ENCODE results near the gene MRPL53. TPM values are rescaled to one million over a fixed set of nuclear protein-coding genes. Genes with fewer than 3 reads are reported as not detected.

The MRPL53 gene
- total and polyA plus RNA-seq, 2 of the 13 experiments (the other 11 are each of a cell fraction or from before 2014, with no cell fraction given) = 34.3 to 51.9 TPM

DNA sequence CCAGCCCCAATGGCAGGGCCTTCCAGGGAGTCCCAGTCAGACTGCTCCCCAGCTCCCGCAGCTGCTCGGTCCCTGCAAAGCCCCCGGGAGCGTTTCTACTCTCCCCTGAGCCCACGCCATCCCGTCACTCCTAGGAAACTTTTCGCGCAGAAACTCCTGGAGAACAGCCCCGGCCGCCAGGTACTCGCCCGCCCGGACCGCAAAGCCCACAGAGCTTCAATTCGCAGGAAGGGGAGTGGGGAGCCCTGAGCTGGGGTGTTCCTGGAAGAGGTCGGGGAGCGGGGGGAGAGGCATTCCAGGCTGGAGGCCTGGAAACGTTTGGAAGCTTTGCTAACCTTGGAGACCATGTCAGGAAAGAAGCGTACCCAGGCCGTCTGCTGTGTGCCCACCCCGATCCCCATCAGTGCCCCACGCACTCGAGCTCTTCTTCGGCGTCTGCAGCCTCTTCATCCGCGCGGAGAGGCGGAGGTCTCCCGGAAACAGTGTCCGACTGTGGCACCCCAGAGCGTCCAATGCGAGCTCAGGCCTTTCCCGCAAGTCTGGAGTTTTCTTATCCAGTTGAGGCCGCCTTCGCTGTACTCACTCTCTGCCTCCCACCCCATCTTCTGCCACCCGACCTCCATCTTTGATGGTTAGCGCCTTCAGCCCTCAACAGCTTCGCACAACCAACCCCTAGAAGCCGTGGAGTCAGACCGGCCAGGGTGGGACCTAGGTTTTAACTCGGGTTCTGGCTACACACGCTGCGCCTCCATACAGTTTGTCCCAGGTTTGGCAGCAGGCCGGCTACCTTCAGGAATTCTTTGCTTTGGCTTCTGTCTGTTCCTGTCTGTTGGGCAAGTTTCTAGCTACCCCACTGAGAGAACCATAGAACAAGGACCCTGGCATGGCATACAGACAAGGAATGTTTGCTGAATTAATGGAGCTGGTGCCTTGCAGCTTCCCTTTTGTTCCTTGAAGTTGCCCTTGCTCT lies 31.3 kb upstream of the MRPL53 start (continued):
- TF ChIP-seq UBTF (CRISPR knock-in tag; IDR thresholded peaks at IDR 0.05) (no peak), DR1 (CRISPR knock-in tag; IDR thresholded peaks at IDR 0.05) (peak; percentile 18; the same call in 1 of the 2 replicates), POGZ (CRISPR knock-in tag; IDR thresholded peaks at IDR 0.05) (no peak), ZNF24 (IDR thresholded peaks at IDR 0.05) (no peak), NBN (conservative IDR thresholded peaks at IDR 0.05) (no peak), TEAD2 (CRISPR knock-in tag; IDR thresholded peaks at IDR 0.05) (no peak), ZFP41 (CRISPR knock-in tag; IDR thresholded peaks at IDR 0.05; ENCODE audit: borderline replicate concordance) (no peak), ZNF441 (CRISPR knock-in tag; IDR thresholded peaks at IDR 0.05; ENCODE audit: borderline replicate concordance) (0 out of 2 replicates have a peak, but pooled peaks have one; percentile 27), FOXA1 (IDR thresholded peaks at IDR 0.05) (no peak), FOXA1 (CRISPR knock-in tag; IDR thresholded peaks at IDR 0.05) (no peak), ARHGAP35 (CRISPR knock-in tag; IDR thresholded peaks at IDR 0.05; ENCODE audit: borderline replicate concordance) (no peak), KDM3A (CRISPR knock-in tag; IDR thresholded peaks at IDR 0.05; ENCODE audit: low read depth) (no peak), GPBP1L1 (CRISPR knock-in tag; IDR thresholded peaks at IDR 0.05) (no peak), SP2 (CRISPR knock-in tag; IDR thresholded peaks at IDR 0.05) (no peak), ZFY (CRISPR knock-in tag; IDR thresholded peaks at IDR 0.05) (peak; percentile 5; the same call in 1 of the 2 replicates), STAT5B (CRISPR knock-in tag; IDR thresholded peaks at IDR 0.05) (no peak), ZNF101 (CRISPR knock-in tag; IDR thresholded peaks at IDR 0.05; ENCODE audit: borderline replicate concordance, low read depth) (no peak), ZNF501 (CRISPR knock-in tag; IDR thresholded peaks at IDR 0.05) (no peak), NFE2L1 (CRISPR knock-in tag; IDR thresholded peaks at IDR 0.05; ENCODE audit: borderline replicate concordance) (no peak), NRL (CRISPR knock-in tag; IDR thresholded peaks at IDR 0.05; ENCODE audit: borderline replicate concordance) (no peak)
- TF ChIP-seq, protein P1, sequence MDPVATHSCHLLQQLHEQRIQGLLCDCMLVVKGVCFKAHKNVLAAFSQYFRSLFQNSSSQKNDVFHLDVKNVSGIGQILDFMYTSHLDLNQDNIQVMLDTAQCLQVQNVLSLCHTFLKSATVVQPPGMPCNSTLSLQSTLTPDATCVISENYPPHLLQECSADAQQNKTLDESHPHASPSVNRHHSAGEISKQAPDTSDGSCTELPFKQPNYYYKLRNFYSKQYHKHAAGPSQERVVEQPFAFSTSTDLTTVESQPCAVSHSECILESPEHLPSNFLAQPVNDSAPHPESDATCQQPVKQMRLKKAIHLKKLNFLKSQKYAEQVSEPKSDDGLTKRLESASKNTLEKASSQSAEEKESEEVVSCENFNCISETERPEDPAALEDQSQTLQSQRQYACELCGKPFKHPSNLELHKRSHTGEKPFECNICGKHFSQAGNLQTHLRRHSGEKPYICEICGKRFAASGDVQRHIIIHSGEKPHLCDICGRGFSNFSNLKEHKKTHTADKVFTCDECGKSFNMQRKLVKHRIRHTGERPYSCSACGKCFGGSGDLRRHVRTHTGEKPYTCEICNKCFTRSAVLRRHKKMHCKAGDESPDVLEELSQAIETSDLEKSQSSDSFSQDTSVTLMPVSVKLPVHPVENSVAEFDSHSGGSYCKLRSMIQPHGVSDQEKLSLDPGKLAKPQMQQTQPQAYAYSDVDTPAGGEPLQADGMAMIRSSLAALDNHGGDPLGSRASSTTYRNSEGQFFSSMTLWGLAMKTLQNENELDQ (CRISPR knock-in tag; IDR thresholded peaks at IDR 0.05; ENCODE audit: borderline replicate concordance) = no peak
- TF ChIP-seq, protein P2, sequence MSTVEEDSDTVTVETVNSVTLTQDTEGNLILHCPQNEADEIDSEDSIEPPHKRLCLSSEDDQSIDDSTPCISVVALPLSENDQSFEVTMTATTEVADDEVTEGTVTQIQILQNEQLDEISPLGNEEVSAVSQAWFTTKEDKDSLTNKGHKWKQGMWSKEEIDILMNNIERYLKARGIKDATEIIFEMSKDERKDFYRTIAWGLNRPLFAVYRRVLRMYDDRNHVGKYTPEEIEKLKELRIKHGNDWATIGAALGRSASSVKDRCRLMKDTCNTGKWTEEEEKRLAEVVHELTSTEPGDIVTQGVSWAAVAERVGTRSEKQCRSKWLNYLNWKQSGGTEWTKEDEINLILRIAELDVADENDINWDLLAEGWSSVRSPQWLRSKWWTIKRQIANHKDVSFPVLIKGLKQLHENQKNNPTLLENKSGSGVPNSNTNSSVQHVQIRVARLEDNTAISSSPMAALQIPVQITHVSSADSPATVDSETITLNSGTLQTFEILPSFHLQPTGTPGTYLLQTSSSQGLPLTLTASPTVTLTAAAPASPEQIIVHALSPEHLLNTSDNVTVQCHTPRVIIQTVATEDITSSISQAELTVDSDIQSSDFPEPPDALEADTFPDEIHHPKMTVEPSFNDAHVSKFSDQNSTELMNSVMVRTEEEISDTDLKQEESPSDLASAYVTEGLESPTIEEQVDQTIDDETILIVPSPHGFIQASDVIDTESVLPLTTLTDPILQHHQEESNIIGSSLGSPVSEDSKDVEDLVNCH (CRISPR knock-in tag; IDR thresholded peaks at IDR 0.05) = no peak

Data from HepG2 (cell line).